GM23248 (cell line): ENCODE data around the gene MVD. TPM values are rescaled to one million over a fixed set of nuclear protein-coding genes. Genes with fewer than 3 reads are reported as not detected.

Experiments
- DNase-seq: peaks from one replicate; pipeline ENCODE4 v3.0.0-alpha.2; 2015
- H2AFZ ChIP-seq: fragments of 200-600 bp; sonication (generic); 2 replicates; pipeline ENCODE4 v1.6.1; 2016; ENCODE audit warnings: antibody characterized with exemption
- H3F3A ChIP-seq: fragments of 200-600 bp; sonication (generic); 2 replicates; pipeline ENCODE4 v1.6.1; 2016; ENCODE audit warnings: mild to moderate bottlenecking, antibody characterized with exemption, mixed run types; ENCODE audit not compliant: insufficient read depth
- H3K27ac ChIP-seq: fragments of 200-600 bp; sonication (generic); 2 replicates; pipeline ENCODE4 v1.5.1; 2016; ENCODE audit warnings: mild to moderate bottlenecking
- H3K27me3 ChIP-seq: fragments of 200-600 bp; sonication (generic); replicated peaks from 2 replicates; pipeline ENCODE4 v1.6.1; 2016; ENCODE audit warnings: mild to moderate bottlenecking; ENCODE audit not compliant: insufficient read depth
- H3K36me3 ChIP-seq: fragments of 200-600 bp; sonication (generic); 2 replicates; pipeline ENCODE4 v1.6.1; 2016; ENCODE audit warnings: low read depth, mild to moderate bottlenecking
- H3K4me1 ChIP-seq: fragments of 200-600 bp; sonication (generic); 2 replicates; pipeline ENCODE4 v1.6.1; 2016; ENCODE audit warnings: mild to moderate bottlenecking; ENCODE audit not compliant: insufficient read depth
- H3K4me2 ChIP-seq: fragments of 200-600 bp; sonication (generic); one replicate; pipeline ENCODE4 v1.6.1; 2016; ENCODE audit warnings: mild to moderate bottlenecking; ENCODE audit not compliant: unreplicated experiment
- H3K4me3 ChIP-seq: fragments of 200-600 bp; sonication (generic); 2 replicates; pipeline ENCODE4 v1.5.1; 2016; ENCODE audit warnings: mild to moderate bottlenecking
- H3K79me2 ChIP-seq: fragments of 200-600 bp; sonication (generic); 2 replicates; pipeline ENCODE4 v1.6.1; 2016; ENCODE audit warnings: mild to moderate bottlenecking; ENCODE audit not compliant: insufficient read depth
- H3K9ac ChIP-seq: fragments of 200-600 bp; sonication (generic); 2 replicates; pipeline ENCODE4 v1.6.1; 2016; ENCODE audit warnings: mild to moderate bottlenecking
- H3K9me2 ChIP-seq: fragments of 200-600 bp; sonication (generic); 2 replicates; pipeline ENCODE4 v1.6.1; 2016; ENCODE audit warnings: mixed run types, mild to moderate bottlenecking, moderate library complexity; ENCODE audit not compliant: insufficient read depth
- H3K9me3 ChIP-seq: fragments of 200-600 bp; sonication (generic); one replicate; pipeline ENCODE4 v1.6.1; 2017; ENCODE audit warnings: low read depth
- H4K20me1 ChIP-seq: fragments of 200-600 bp; sonication (generic); 2 replicates; pipeline ENCODE4 v1.6.0; 2016; ENCODE audit not compliant: insufficient read depth
- EZH2 ChIP-seq: fragments of 200-600 bp; sonication (generic); IDR thresholded peaks from 2 replicates; pipeline ENCODE4 v1.6.1; 2018; ENCODE audit warnings: antibody characterized with exemption, mild to moderate bottlenecking; ENCODE audit not compliant: insufficient read depth, poor library complexity, severe bottlenecking
- EZH2phosphoT487 ChIP-seq: fragments of 200-600 bp; sonication (generic); IDR thresholded peaks from 2 replicates; pipeline ENCODE4 v1.6.1; 2018; ENCODE audit warnings: antibody characterized with exemption, moderate library complexity, mild to moderate bottlenecking, low read depth; ENCODE audit not compliant: insufficient read depth
- WGBS, 2 experiments: methylation state at CpG; one replicate each; pipeline ENCODE4 v1.1.6; 2015 to 2017; ENCODE audit warnings: low lambda C conversion rate in 2 of 2, low coverage in 1 of 2; ENCODE audit errors: missing lambda C conversion rate in 2 of 2; 5-methylcytosine and 5-hydroxymethylcytosine counted together
- in situ Hi-C: fragments of 300-500 bp; cut with MboI; formaldehyde crosslinking; loops from 2 replicates; pipeline ENCODE4 v1.15.0; 2020
- polyA plus RNA-seq: library from polyadenylated mRNA; unstranded; fragments of >200 nt; fragmentation: Nextera tagmentation; extraction: Ambion mirVana; gene quantifications from 2 replicates; pipeline ENCODE4 v1.2.1, GENCODE V29; 2016
- total RNA-seq: library from RNA; depleted of rRNA; stranded (reverse); fragments of >200 nt; shearing (Covaris generic); gene quantifications from 2 replicates; pipeline ENCODE4 v1.2.3, GENCODE V29; 2014

MVD gene
- total and polyA plus RNA-seq, 2 experiments from 2014 or later, result 25.0 to 27.4 TPM

DNA sequence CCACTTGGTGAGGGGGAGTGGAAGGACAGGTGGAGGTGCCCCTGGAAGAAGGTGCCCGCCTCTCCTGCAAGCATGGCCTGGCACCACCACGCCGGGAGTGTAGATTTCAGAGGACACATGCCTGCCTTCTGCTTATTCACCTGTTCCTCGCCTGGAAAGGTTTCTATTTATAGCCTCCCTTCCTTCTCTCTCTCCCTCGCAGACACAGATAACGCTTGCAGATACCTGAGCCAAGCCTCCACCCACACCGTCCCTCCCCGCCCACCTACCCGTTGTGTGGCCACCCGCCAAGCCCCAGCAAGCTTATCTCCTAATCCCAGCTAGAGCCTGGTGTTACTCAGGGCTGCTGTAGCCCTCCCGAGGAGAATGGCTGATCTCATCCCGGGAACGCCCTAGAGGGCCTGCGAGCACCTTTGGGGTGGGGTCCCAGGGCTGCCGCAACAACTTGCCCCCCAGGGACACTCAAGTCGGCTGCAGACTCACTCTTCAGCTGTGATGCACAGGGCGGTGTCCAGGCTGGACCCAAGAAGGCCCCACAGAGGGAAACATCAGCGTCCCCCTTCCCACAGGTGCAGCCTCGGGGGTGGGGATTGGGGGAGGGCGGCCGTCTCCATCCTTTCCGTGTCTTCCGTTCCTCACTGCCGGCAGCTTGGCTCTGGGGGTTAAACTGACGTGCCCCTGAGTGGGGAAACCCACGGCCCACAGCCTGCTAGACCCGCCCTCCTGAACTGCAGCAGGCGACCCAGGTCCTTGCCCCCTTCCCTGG lies 25.3 kb upstream of the MVD start:
- H3K4me2 ChIP-seq, result no peak overlapping the region
- H3K9me2 ChIP-seq, result no peaks in the 10 kb centered on the region
- H3K9ac ChIP-seq, result no peak overlapping the region
- no peaks in the 10 kb centered on the region for H3K9me3 ChIP-seq
- in situ Hi-C loops, result no loop called here
- H3K36me3 ChIP-seq, result no peaks in the 10 kb centered on the region
- H3K27me3 ChIP-seq, result peaks cover 18% of the 10 kb centered on the region
- H3K4me1 ChIP-seq, result no peaks in the 10 kb centered on the region
- H3K79me2 ChIP-seq, result no peaks in the 10 kb centered on the region
- no peak overlapping the region for H3K27ac ChIP-seq
- H2AFZ ChIP-seq, result no peak overlapping the region
- 27 to 34% methylated on average over 17 to 28 of the region's 28 CpGs for WGBS, 2 experiments
- TF ChIP-seq EZH2phosphoT487, result no peak
- TF ChIP-seq EZH2, result no peak
- H3F3A ChIP-seq, result no peaks in the 10 kb centered on the region
- no peaks in the 10 kb centered on the region for H4K20me1 ChIP-seq
- H3K4me3 ChIP-seq, result no peak overlapping the region
- no peak for DNase-seq

DNA sequence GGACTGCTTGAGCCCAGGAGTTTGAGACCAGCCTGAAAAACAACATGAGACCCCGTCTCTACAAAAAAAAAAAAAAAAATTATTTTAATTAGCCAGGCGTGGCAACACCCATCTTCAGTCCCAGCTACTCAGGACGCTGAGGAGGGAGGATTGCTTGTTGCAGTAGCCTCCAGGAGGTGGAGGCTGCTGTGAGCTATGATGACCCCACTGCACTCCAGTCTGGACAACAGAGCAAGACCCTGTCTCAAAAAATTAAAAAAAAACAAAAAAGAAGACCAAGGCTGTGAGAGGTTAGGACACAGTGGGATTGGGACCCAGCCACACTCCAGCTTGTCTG lies 24.8 kb upstream of the MVD start:
- no peak overlapping the region for H3K4me3 ChIP-seq
- no peaks in the 10 kb centered on the region for H3K9me3 ChIP-seq
- no peaks in the 10 kb centered on the region for H3K4me1 ChIP-seq
- no peaks in the 10 kb centered on the region for H3K9me2 ChIP-seq
- H3F3A ChIP-seq, result no peaks in the 10 kb centered on the region
- in situ Hi-C loops, result no loop called here
- no peaks in the 10 kb centered on the region for H4K20me1 ChIP-seq
- no peak overlapping the region for H3K9ac ChIP-seq
- 10 to 12% methylated on average over 3 of the region's 3 CpGs for WGBS, 2 experiments
- no peaks in the 10 kb centered on the region for H3K79me2 ChIP-seq
- TF ChIP-seq EZH2phosphoT487 (no peak), EZH2 (no peak)
- peaks cover 18% of the 10 kb centered on the region for H3K27me3 ChIP-seq
- H3K4me2 ChIP-seq, result no peak overlapping the region
- no peak overlapping the region for H2AFZ ChIP-seq
- no peaks in the 10 kb centered on the region for H3K36me3 ChIP-seq
- DNase-seq, result no peak
- H3K27ac ChIP-seq, result no peak overlapping the region

DNA sequence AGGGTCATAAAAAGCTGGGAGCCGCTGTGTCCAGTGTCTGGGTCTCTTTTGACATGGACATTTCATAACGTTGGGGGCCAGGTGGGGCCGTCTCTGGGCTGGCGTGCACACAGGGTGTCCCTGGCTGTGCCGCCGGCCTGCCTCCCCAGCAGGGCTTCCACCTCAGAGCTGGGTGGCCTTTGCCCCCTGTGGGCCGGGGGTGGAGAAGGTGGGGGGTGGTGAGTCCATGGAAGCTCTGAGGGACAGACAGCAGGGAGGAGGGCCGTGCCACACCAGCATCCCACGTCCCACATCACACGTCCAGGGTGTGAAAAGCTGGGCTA lies 24.3 kb upstream of the MVD start:
- in situ Hi-C loops, result no loop called here

DNA sequence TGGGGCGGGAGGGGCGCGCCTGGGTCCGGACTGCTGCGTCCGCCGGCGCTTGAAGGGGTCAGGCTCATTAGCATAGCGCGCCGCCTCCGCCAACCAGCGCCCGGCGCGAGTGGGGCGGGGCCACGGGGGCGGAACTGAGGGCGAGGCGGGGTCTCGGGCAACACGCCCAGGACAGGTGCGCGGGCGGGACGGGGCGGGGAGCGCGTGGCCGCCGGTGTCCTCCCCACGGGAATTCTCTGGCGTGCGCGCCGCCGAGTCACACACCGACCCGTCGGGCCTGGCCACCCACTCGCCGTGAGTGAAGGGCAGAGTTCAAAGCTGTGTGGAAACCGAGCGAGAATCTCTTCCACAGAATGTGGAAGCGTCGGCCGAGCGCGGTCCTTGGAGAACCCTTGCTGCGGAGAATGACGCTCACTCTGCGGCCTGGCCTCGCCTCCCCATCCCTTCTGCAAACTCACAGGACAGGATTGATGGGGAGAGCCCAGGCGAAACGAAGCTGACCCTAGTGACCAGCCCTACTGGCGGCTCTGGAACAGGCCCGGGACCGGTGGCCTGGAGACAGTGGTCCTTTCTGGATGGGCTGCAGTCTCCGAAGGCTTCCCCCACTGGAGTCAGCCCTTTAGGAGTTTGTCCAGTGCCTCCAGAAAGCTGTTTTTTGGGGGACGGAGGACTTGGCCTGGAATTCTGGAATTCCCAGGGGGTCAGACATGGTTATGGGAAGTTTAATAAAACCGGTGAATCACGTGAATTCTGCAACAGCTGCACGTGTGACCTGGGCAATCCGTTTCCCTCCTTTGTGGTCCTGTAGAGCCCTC lies 23.8 kb upstream of the MVD start, which contains the start of gene SNAI3:
SNAI3 (minus strand) TSS at position 69 of the 815 bp plus-strand sequence. CDS start 101 bp downstream, outside the sequence.
- no peak for TF ChIP-seq EZH2
- TF ChIP-seq EZH2phosphoT487, result no peak
- peaks cover 18% of the 10 kb centered on the region for H3K27me3 ChIP-seq
- no peaks in the 10 kb centered on the region for H3K79me2 ChIP-seq
- DNase-seq, result peak; percentile 58
- H3K27ac ChIP-seq, result no peak within 1 kb of the TSS
- no peaks in the 10 kb centered on the region for H3F3A ChIP-seq
- in situ Hi-C loops, result no loop called here
- peak within 1 kb of the TSS; percentile 49 for H3K4me2 ChIP-seq
- H3K36me3 ChIP-seq, result no peaks in the 10 kb centered on the region
- H3K4me3 ChIP-seq, result peak within 1 kb of the TSS; percentile 59
- H3K9ac ChIP-seq, result no peak within 1 kb of the TSS
- WGBS, 2 experiments, result 10 to 14% methylated on average over 29 to 40 of the region's 65 CpGs
- H2AFZ ChIP-seq, result peak within 1 kb of the TSS; percentile 42
- no peaks in the 10 kb centered on the region for H4K20me1 ChIP-seq
- H3K9me2 ChIP-seq, result no peaks in the 10 kb centered on the region
- no peaks in the 10 kb centered on the region for H3K4me1 ChIP-seq
- no peaks in the 10 kb centered on the region for H3K9me3 ChIP-seq

More for the DNA sequence above, 24.3 kb upstream of the MVD start:
- no peaks in the 10 kb centered on the region for H3F3A ChIP-seq
- no peak for DNase-seq
- H4K20me1 ChIP-seq, result no peaks in the 10 kb centered on the region
- H3K9me2 ChIP-seq, result no peaks in the 10 kb centered on the region
- WGBS, 2 experiments, result 51 to 60% methylated on average over 8 to 10 of the region's 10 CpGs
- no peak overlapping the region for H3K4me3 ChIP-seq
- H3K9ac ChIP-seq, result no peak overlapping the region
- no peak overlapping the region for H3K27ac ChIP-seq
- H3K9me3 ChIP-seq, result no peaks in the 10 kb centered on the region
- no peaks in the 10 kb centered on the region for H3K36me3 ChIP-seq
- H3K79me2 ChIP-seq, result no peaks in the 10 kb centered on the region
- peaks cover 18% of the 10 kb centered on the region for H3K27me3 ChIP-seq
- H3K4me1 ChIP-seq, result no peaks in the 10 kb centered on the region
- H2AFZ ChIP-seq, result no peak overlapping the region
- no peak overlapping the region for H3K4me2 ChIP-seq
- no peak for TF ChIP-seq EZH2phosphoT487
- TF ChIP-seq EZH2, result no peak
